Liver (tissue), 3 donors: ENCODE results near the gene AMPH.

Source experiments
- CTCF ChIP-seq: fragments of 150-350 bp; IDR thresholded peaks from 2 replicates; pipeline ENCODE4 v1.5.1; 2017; ENCODE audit warnings: improper control_type of control experiment, low read depth, low read length; ENCODE audit not compliant: missing input control
- EGR1 ChIP-seq, 2 donors: IDR thresholded peaks; 2 replicates each; pipeline ENCODE4 v1.6.1; 2016 to 2018; ENCODE audit warnings: antibody characterized with exemption in 2 of 2, low read depth in 2 of 2
- FOXA2 ChIP-seq: IDR thresholded peaks from 2 replicates; pipeline ENCODE4 v1.6.1; 2016; ENCODE audit warnings: antibody characterized with exemption
- GABPA ChIP-seq, 2 donors: IDR thresholded peaks in 1 of 2; conservative IDR thresholded peaks in 1 of 2; 2 replicates each; pipeline ENCODE4 v1.6.1; 2016; ENCODE audit warnings: antibody characterized with exemption in 2 of 2, mild to moderate bottlenecking in 1 of 2, moderate library complexity in 1 of 2
- TAF1 ChIP-seq: conservative IDR thresholded peaks from 2 replicates; pipeline ENCODE4 v1.6.1; 2016; ENCODE audit warnings: antibody characterized with exemption, mild to moderate bottlenecking
- TF ChIP-seq, protein P1 (sequence below): IDR thresholded peaks from 2 replicates; pipeline ENCODE4 v1.6.1; 2016; ENCODE audit warnings: antibody characterized with exemption, mild to moderate bottlenecking
- TF ChIP-seq, protein P2 (sequence below): IDR thresholded peaks from 2 replicates; pipeline ENCODE4 v1.6.1; 2016; ENCODE audit warnings: antibody characterized with exemption
- donor health status: healthy.
- donor health status: healthy.

- no peak for TF ChIP-seq CTCF
- TF ChIP-seq FOXA2 = no peak
- no peak for TF ChIP-seq GABPA (IDR thresholded peaks at IDR 0.05 in 1 of 2, conservative IDR thresholded peaks at IDR 0.05 in 1 of 2)
- TF ChIP-seq EGR1 (IDR thresholded peaks at IDR 0.05; ENCODE audit: low read depth in 2 of 2) = no peak
- TF ChIP-seq, protein P1, sequence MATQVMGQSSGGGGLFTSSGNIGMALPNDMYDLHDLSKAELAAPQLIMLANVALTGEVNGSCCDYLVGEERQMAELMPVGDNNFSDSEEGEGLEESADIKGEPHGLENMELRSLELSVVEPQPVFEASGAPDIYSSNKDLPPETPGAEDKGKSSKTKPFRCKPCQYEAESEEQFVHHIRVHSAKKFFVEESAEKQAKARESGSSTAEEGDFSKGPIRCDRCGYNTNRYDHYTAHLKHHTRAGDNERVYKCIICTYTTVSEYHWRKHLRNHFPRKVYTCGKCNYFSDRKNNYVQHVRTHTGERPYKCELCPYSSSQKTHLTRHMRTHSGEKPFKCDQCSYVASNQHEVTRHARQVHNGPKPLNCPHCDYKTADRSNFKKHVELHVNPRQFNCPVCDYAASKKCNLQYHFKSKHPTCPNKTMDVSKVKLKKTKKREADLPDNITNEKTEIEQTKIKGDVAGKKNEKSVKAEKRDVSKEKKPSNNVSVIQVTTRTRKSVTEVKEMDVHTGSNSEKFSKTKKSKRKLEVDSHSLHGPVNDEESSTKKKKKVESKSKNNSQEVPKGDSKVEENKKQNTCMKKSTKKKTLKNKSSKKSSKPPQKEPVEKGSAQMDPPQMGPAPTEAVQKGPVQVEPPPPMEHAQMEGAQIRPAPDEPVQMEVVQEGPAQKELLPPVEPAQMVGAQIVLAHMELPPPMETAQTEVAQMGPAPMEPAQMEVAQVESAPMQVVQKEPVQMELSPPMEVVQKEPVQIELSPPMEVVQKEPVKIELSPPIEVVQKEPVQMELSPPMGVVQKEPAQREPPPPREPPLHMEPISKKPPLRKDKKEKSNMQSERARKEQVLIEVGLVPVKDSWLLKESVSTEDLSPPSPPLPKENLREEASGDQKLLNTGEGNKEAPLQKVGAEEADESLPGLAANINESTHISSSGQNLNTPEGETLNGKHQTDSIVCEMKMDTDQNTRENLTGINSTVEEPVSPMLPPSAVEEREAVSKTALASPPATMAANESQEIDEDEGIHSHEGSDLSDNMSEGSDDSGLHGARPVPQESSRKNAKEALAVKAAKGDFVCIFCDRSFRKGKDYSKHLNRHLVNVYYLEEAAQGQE = no peak
- no peak for TF ChIP-seq TAF1
- TF ChIP-seq, protein P2, sequence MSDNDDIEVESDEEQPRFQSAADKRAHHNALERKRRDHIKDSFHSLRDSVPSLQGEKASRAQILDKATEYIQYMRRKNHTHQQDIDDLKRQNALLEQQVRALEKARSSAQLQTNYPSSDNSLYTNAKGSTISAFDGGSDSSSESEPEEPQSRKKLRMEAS = no peak
Observed at GRCh38 chr7:38548605-38549004, 82.6 kb downstream of the AMPH start.
